ENCODE results near the gene FAM149B1. TPM values are rescaled to one million over a fixed set of nuclear protein-coding genes. Genes with fewer than 3 reads are reported as not detected.

The FAM149B1 gene
- total RNA-seq, 1 experiment from 2014 or later = 14.1 TPM

GRCh38 chr10:73234695-73235094, 66.8 kb downstream of the FAM149B1 start:
- Histone ChIP-seq H3K27me3 (replicated peaks; ENCODE audit: control insufficient read depth, insufficient read depth, low read length) (no peaks in the 10 kb centered on the region), H3K36me3 (ENCODE audit: control insufficient read depth, insufficient read depth, low read length) (peaks cover 4% of the 10 kb centered on the region), H3K9me3 (no peaks in the 10 kb centered on the region), H3K4me3 (ENCODE audit: low read depth, low read length) (no peak overlapping the region), H3K4me1 (no peaks in the 10 kb centered on the region)
- Mint-ChIP-seq H3K4me1 (ENCODE audit: low read depth, unreplicated experiment) (no peaks in the 10 kb centered on the region), H3K9me3 (ENCODE audit: unreplicated experiment) (no peaks in the 10 kb centered on the region), H3K36me3 (ENCODE audit: insufficient read depth, unreplicated experiment) (peaks cover 79% of the 10 kb centered on the region), H3K27me3 (ENCODE audit: insufficient read depth, unreplicated experiment) (no peaks in the 10 kb centered on the region), H3K4me3 (ENCODE audit: unreplicated experiment) (no peak overlapping the region), H3K27ac (ENCODE audit: unreplicated experiment) (no peak overlapping the region)
- no TSS peak for BruUV-seq (replicated peaks)
- TF ChIP-seq, protein P1, sequence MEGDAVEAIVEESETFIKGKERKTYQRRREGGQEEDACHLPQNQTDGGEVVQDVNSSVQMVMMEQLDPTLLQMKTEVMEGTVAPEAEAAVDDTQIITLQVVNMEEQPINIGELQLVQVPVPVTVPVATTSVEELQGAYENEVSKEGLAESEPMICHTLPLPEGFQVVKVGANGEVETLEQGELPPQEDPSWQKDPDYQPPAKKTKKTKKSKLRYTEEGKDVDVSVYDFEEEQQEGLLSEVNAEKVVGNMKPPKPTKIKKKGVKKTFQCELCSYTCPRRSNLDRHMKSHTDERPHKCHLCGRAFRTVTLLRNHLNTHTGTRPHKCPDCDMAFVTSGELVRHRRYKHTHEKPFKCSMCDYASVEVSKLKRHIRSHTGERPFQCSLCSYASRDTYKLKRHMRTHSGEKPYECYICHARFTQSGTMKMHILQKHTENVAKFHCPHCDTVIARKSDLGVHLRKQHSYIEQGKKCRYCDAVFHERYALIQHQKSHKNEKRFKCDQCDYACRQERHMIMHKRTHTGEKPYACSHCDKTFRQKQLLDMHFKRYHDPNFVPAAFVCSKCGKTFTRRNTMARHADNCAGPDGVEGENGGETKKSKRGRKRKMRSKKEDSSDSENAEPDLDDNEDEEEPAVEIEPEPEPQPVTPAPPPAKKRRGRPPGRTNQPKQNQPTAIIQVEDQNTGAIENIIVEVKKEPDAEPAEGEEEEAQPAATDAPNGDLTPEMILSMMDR (IDR thresholded peaks at IDR 0.05; ENCODE audit: insufficient read depth in 1 of 2, low read depth in 1 of 2, low read length in 1 of 2, severe bottlenecking in 1 of 2, unreplicated experiment in 1 of 2) = no peak
- CTCF ChIA-PET = no interaction called here
- DNase-seq = no peak
- POLR2A ChIA-PET = interaction anchor here (2.9 kb wide), 1 partner anchor 12 kb away, joined by 9 read pairs; the partner anchor contains the start of gene DNAJC9
- intact Hi-C loops (cut with micrococcal nuclease; ENCODE audit: unreplicated experiment) = no loop called here

- Mint-ChIP-seq H3K36me3 (ENCODE audit: insufficient read depth, unreplicated experiment) (peaks cover 94% of the 10 kb centered on the region), H3K4me3 (ENCODE audit: unreplicated experiment) (no peak overlapping the region), H3K27ac (ENCODE audit: unreplicated experiment) (no peak overlapping the region), H3K4me1 (ENCODE audit: low read depth, unreplicated experiment) (no peaks in the 10 kb centered on the region), H3K27me3 (ENCODE audit: insufficient read depth, unreplicated experiment) (no peaks in the 10 kb centered on the region), H3K9me3 (ENCODE audit: unreplicated experiment) (no peaks in the 10 kb centered on the region)
- Histone ChIP-seq H3K27me3 (replicated peaks; ENCODE audit: control insufficient read depth, insufficient read depth, low read length) (no peaks in the 10 kb centered on the region), H3K4me1 (no peaks in the 10 kb centered on the region), H3K4me3 (ENCODE audit: low read depth, low read length) (no peak overlapping the region), H3K9me3 (no peaks in the 10 kb centered on the region), H3K36me3 (ENCODE audit: control insufficient read depth, insufficient read depth, low read length) (peaks cover 7% of the 10 kb centered on the region)
- POLR2A ChIA-PET = interaction anchor here (0.6 to 0.9 kb wide), 2 partner anchors 8 to 14 kb away, joined by 3 to 4 read pairs; partner anchors contain the start of gene DNAJC9
- no peak for DNase-seq
- no TSS peak for BruUV-seq (replicated peaks)
- CTCF ChIA-PET = no interaction called here
- TF ChIP-seq, protein P1 (IDR thresholded peaks at IDR 0.05; ENCODE audit: insufficient read depth in 1 of 2, low read depth in 1 of 2, low read length in 1 of 2, severe bottlenecking in 1 of 2, unreplicated experiment in 1 of 2) = no peak
- intact Hi-C loops (cut with micrococcal nuclease; ENCODE audit: unreplicated experiment) = no loop called here
Measured at GRCh38 chr10:73238990-73239566, 71.2 kb downstream of the FAM149B1 start.

- ChIA-PET POLR2A (no interaction called here), CTCF (no interaction called here)
- no peak overlapping the region for H3K27ac Mint-ChIP-seq (ENCODE audit: unreplicated experiment)
- H3K4me3 Mint-ChIP-seq (ENCODE audit: unreplicated experiment) = no peak overlapping the region
- H3K4me1 ChIP-seq = 0 out of 2 replicates have a peak, but pooled peaks cover 4% of the 10 kb centered on the region
- H3K27me3 Mint-ChIP-seq (ENCODE audit: insufficient read depth, unreplicated experiment) = no peaks in the 10 kb centered on the region
- no peaks in the 10 kb centered on the region for H3K9me3 Mint-ChIP-seq (ENCODE audit: unreplicated experiment)
- TF ChIP-seq, protein P1 (IDR thresholded peaks at IDR 0.05; ENCODE audit: insufficient read depth in 1 of 2, low read depth in 1 of 2, low read length in 1 of 2, severe bottlenecking in 1 of 2, unreplicated experiment in 1 of 2) = no peak
- intact Hi-C loops (cut with micrococcal nuclease; ENCODE audit: unreplicated experiment) = no loop called here
- H3K4me3 ChIP-seq (ENCODE audit: low read depth, low read length) = no peak overlapping the region
- DNase-seq = no peak
- no peaks in the 10 kb centered on the region for H3K9me3 ChIP-seq
- no TSS peak for BruUV-seq (replicated peaks)
- peaks cover 8% of the 10 kb centered on the region for H3K36me3 ChIP-seq (ENCODE audit: control insufficient read depth, insufficient read depth, low read length)
- H3K36me3 Mint-ChIP-seq (ENCODE audit: insufficient read depth, unreplicated experiment) = peaks cover 94% of the 10 kb centered on the region
- no peaks in the 10 kb centered on the region for H3K27me3 ChIP-seq (replicated peaks; ENCODE audit: control insufficient read depth, insufficient read depth, low read length)
- peaks cover 8% of the 10 kb centered on the region for H3K4me1 Mint-ChIP-seq (ENCODE audit: low read depth, unreplicated experiment)
Measured at GRCh38 chr10:73239908-73240307, 72.0 kb downstream of the FAM149B1 start.
